ENCODE data around the gene PPAN.

DNA sequence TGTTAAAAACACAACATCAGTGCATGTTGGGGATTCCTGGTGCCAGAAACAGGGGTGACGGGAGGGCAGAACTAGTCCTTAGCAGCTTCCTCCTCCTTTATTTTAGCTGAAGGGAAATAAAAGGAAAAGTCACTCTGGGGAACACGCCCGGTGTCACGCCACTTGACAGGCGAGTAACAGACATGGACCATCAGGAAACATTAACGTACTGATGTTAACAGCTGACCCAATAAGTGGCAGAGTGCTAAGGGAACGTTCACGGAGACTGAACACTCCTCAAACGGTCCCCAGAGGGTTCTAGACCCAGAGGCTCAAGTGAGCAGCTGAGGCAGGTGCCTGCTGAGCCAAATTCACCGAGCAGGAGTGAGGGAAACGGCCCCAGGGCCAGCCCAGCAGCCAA, 27.4 kb downstream of the PPAN start:
- TF ChIP-seq, protein P1, sequence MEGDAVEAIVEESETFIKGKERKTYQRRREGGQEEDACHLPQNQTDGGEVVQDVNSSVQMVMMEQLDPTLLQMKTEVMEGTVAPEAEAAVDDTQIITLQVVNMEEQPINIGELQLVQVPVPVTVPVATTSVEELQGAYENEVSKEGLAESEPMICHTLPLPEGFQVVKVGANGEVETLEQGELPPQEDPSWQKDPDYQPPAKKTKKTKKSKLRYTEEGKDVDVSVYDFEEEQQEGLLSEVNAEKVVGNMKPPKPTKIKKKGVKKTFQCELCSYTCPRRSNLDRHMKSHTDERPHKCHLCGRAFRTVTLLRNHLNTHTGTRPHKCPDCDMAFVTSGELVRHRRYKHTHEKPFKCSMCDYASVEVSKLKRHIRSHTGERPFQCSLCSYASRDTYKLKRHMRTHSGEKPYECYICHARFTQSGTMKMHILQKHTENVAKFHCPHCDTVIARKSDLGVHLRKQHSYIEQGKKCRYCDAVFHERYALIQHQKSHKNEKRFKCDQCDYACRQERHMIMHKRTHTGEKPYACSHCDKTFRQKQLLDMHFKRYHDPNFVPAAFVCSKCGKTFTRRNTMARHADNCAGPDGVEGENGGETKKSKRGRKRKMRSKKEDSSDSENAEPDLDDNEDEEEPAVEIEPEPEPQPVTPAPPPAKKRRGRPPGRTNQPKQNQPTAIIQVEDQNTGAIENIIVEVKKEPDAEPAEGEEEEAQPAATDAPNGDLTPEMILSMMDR (IDR thresholded peaks at IDR 0.05), result no peak
- TF ChIP-seq POLR2A (IDR thresholded peaks at IDR 0.05), result no peak

Data from Peyer's patch (tissue), 4 donors.